ENCODE data around the gene KHDC3L.

The KHDC3L gene

GRCh38 chr6:73362358-73362757 is at the start of gene KHDC3L:
KHDC3L (plus strand) TSS chr6:73362658; CDS start chr6:73362730, 72 bp downstream.
- no peak for FAIRE-seq

- FAIRE-seq = no peak
These were observed 47.6 kb upstream of the KHDC3L start for GRCh38 chr6:73314577-73315492.

GRCh38 chr6:73323323-73323722 is 39.1 kb upstream of the KHDC3L start:
- FAIRE-seq = no peak

GRCh38 chr6:73325656-73326055 is 36.8 kb upstream of the KHDC3L start:
- FAIRE-seq = no peak

GRCh38 chr6:73328790-73329189 is 33.7 kb upstream of the KHDC3L start:
- no peak for FAIRE-seq

GRCh38 chr6:73329201-73329600 is 33.3 kb upstream of the KHDC3L start:
- no peak for FAIRE-seq

GRCh38 chr6:73339340-73339739 is 23.1 kb upstream of the KHDC3L start:
- no peak for FAIRE-seq

- no peak for FAIRE-seq
These were observed 22.4 kb upstream of the KHDC3L start for GRCh38 chr6:73340048-73340447.

- FAIRE-seq = no peak
These were observed 21.1 kb upstream of the KHDC3L start for GRCh38 chr6:73341335-73341734.

GRCh38 chr6:73342174-73342573 is 20.3 kb upstream of the KHDC3L start:
- FAIRE-seq = no peak

- FAIRE-seq = no peak
These were observed 19.3 kb upstream of the KHDC3L start for GRCh38 chr6:73343164-73343563.

GRCh38 chr6:73348550-73349204 is 13.8 kb upstream of the KHDC3L start:
- no peak for FAIRE-seq

GRCh38 chr6:73349311-73349710 is 13.1 kb upstream of the KHDC3L start:
- no peak for FAIRE-seq

GRCh38 chr6:73353636-73354593 is 8.5 kb upstream of the KHDC3L start, which contains the start of gene DPPA5:
DPPA5 (minus strand) TSS chr6:73354276; CDS start chr6:73354225, 51 bp downstream.
- no peak for FAIRE-seq

GRCh38 chr6:73362869-73363536 is 545 bp downstream of the KHDC3L start:
- no peak for FAIRE-seq

GRCh38 chr6:73363537-73363875 is 1.0 kb downstream of the KHDC3L start:
- no peak for FAIRE-seq

- FAIRE-seq = no peak
These were observed 1.7 kb downstream of the KHDC3L start for GRCh38 chr6:73364121-73364520.

- no peak for FAIRE-seq
These were observed 2.1 kb downstream of the KHDC3L start for GRCh38 chr6:73364549-73364948.

- no peak for FAIRE-seq
These were observed 5.4 kb downstream of the KHDC3L start for GRCh38 chr6:73367761-73368355.

- FAIRE-seq = no peak
These were observed 6.2 kb downstream of the KHDC3L start for GRCh38 chr6:73368675-73369074.

- no peak for FAIRE-seq
These were observed 6.7 kb downstream of the KHDC3L start for GRCh38 chr6:73369157-73369556.

GRCh38 chr6:73369563-73369962 is 7.1 kb downstream of the KHDC3L start, which contains the start of gene OOEP:
OOEP (minus strand) TSS chr6:73369897; CDS start chr6:73369792, 105 bp downstream.
- FAIRE-seq = no peak
